HepG2 (cell line): ENCODE data around the gene PLEKHG5. TPM values are rescaled to one million over a fixed set of nuclear protein-coding genes. Genes with fewer than 3 reads are reported as not detected.

ENCODE experiments used
- ATAC-seq: fragments of 200-7000 bp; cut with Tn5 transposase; 3 replicates; pipeline ENCODE4 v1.9.1; 2020; ENCODE audit warnings: mild to moderate bottlenecking, moderate library complexity
- BruUV-seq: library from RNA; stranded (reverse); fragments of 400-500 nt; replicated peaks from 2 replicates; lab custom pipeline; 2021; lab: Mats Ljungman, UMichigan
- CTCF ChIA-PET: fragments of 300-600 bp; formaldehyde crosslinking; extraction: SDS; loops from one replicate; lab custom pipeline; 2021; ENCODE audit warnings: low total read pairs, inconsistent platforms, low intra/inter-chr PET ratio; lab: Yijun Ruan, JAX
- POLR2A ChIA-PET: fragments of 350-600 bp; sonication (Branson Sonifier 250); formaldehyde crosslinking; loops from one replicate; lab custom pipeline; 2020; ENCODE audit warnings: antibody characterized with exemption, inconsistent platforms; lab: Yijun Ruan, JAX
- DNase-seq: peaks from one replicate; pipeline ENCODE4 v3.0.0-alpha.2; 2015; ENCODE audit warnings: low spot score
- FAIRE-seq: peaks from 3 replicates; lab custom pipeline; 2011; peaks lifted over from hg19 to GRCh38; lab: Jason Lieb, UNC
- H2AFZ ChIP-seq: one replicate; pipeline ENCODE4 v1.6.1; 2011; ENCODE audit warnings: low read length, inconsistent platforms
- H3K27ac ChIP-seq: fragments of 300-600 bp; 3 replicates; pipeline ENCODE4 v1.8.0; 2011; ENCODE audit warnings: mixed run types, mild to moderate bottlenecking, mixed read lengths, low read length, inconsistent platforms; ENCODE audit not compliant: insufficient read depth; ENCODE audit errors: extremely low read length
- H3K27me3 ChIP-seq, 2 experiments: fragments of 200-600 bp in 1 of 2; 2 replicates in 1 of 2; 3 replicates in 1 of 2; pipeline versions ENCODE4 v1.6.0 to v1.8.0; 2011; ENCODE audit warnings: low read length in 2 of 2, mild to moderate bottlenecking in 2 of 2, moderate library complexity in 2 of 2, inconsistent platforms in 1 of 2; ENCODE audit not compliant: insufficient read depth in 2 of 2, control insufficient read depth in 1 of 2
- H3K36me3 ChIP-seq, 2 experiments: fragments of 200-600 bp in 1 of 2; replicated peaks in 1 of 2; 2 replicates in 1 of 2; 3 replicates in 1 of 2; pipeline versions ENCODE4 v1.5.1 to v1.8.0; 2011; ENCODE audit warnings: low read length in 2 of 2, inconsistent platforms in 1 of 2; ENCODE audit not compliant: insufficient read depth in 2 of 2, control insufficient read depth in 1 of 2
- H3K4me1 ChIP-seq: 2 replicates; pipeline ENCODE4 v1.5.1; 2012; ENCODE audit warnings: low read length, inconsistent platforms; ENCODE audit not compliant: insufficient read depth
- H3K4me2 ChIP-seq: 2 replicates; pipeline ENCODE4 v1.6.0; 2011; ENCODE audit warnings: low read depth, low read length, inconsistent platforms
- H3K4me3 ChIP-seq, 3 experiments: fragments of 200-600 bp in 1 of 3; sonication (generic), shearing (Covaris generic) in 1 of 3; replicated peaks in 1 of 3; 2 replicates each; pipeline ENCODE4 v1.5.1; 2011 to 2016; ENCODE audit warnings: low read length in 3 of 3, inconsistent platforms in 2 of 3, low read depth in 2 of 3, mild to moderate bottlenecking in 2 of 3, control low read depth in 1 of 3, mixed read lengths in 1 of 3; ENCODE audit not compliant: insufficient read depth in 1 of 3
- H3K79me2 ChIP-seq: one replicate; pipeline ENCODE4 v1.6.1; 2011; ENCODE audit warnings: low read length, inconsistent platforms; ENCODE audit not compliant: insufficient read depth
- H3K9ac ChIP-seq: 2 replicates; pipeline ENCODE4 v1.6.0; 2011; ENCODE audit warnings: mild to moderate bottlenecking, low read depth, low read length, inconsistent platforms; ENCODE audit not compliant: insufficient read depth
- H3K9me3 ChIP-seq: 2 replicates; pipeline ENCODE4 v1.5.1; 2012; ENCODE audit warnings: mild to moderate bottlenecking, low read length
- H4K20me1 ChIP-seq: 2 replicates; pipeline ENCODE4 v1.6.0; 2011; ENCODE audit warnings: inconsistent platforms, mild to moderate bottlenecking, low read length, moderate library complexity; ENCODE audit not compliant: insufficient read depth
- AFF4 ChIP-seq: sonication (generic); formaldehyde crosslinking; IDR thresholded peaks from 2 replicates; pipeline ENCODE4 v1.4.0; 2020; ENCODE audit warnings: missing genetic modification reagents
- ATRX ChIP-seq: sonication (generic); formaldehyde crosslinking; IDR thresholded peaks from 2 replicates; pipeline ENCODE4 v1.4.0; 2020; ENCODE audit warnings: missing genetic modification reagents, borderline replicate concordance
- EZH2 ChIP-seq: conservative IDR thresholded peaks from 2 replicates; pipeline ENCODE4 v1.6.1; 2012; ENCODE audit warnings: mild to moderate bottlenecking, low read depth, low read length, moderate library complexity
- HMG20A ChIP-seq: IDR thresholded peaks from 2 replicates; pipeline ENCODE4 v1.6.1; 2016; ENCODE audit warnings: borderline replicate concordance
- LCORL ChIP-seq, 2 experiments: fragments of 450-650 bp in 1 of 2; sonication (generic) in 1 of 2; formaldehyde crosslinking in 1 of 2; IDR thresholded peaks; 2 replicates each; pipeline versions ENCODE4 v1.5.0 to v1.6.1; 2017 to 2020; ENCODE audit warnings: antibody characterized with exemption in 1 of 2, missing genetic modification reagents in 1 of 2
- NFIC ChIP-seq: IDR thresholded peaks from 2 replicates; pipeline ENCODE4 v1.6.1; 2012; ENCODE audit warnings: mild to moderate bottlenecking, low read length, inconsistent platforms
- PAF1 ChIP-seq: IDR thresholded peaks from 2 replicates; pipeline ENCODE4 v1.6.1; 2016; ENCODE audit warnings: missing genetic modification reagents, missing compliant biosample characterization
- TCF12 ChIP-seq, 2 experiments: fragments of 450-650 bp in 1 of 2; sonication (generic) in 1 of 2; formaldehyde crosslinking in 1 of 2; IDR thresholded peaks; 2 replicates each; pipeline versions ENCODE4 v1.6.1 to v1.8.0; 2017 to 2022; ENCODE audit warnings: antibody characterized with exemption in 1 of 2, mild to moderate bottlenecking in 1 of 2, missing genetic modification reagents in 1 of 2, moderate library complexity in 1 of 2
- ZBTB46 ChIP-seq: sonication (generic); formaldehyde crosslinking; IDR thresholded peaks from 2 replicates; pipeline ENCODE4 v1.4.0; 2020; ENCODE audit warnings: mild to moderate bottlenecking, missing genetic modification reagents, borderline replicate concordance
- ZNF263 ChIP-seq: sonication (generic); formaldehyde crosslinking; IDR thresholded peaks from 2 replicates; pipeline ENCODE4 v1.4.0; 2020; ENCODE audit warnings: missing genetic modification reagents
- ZNF3 ChIP-seq: IDR thresholded peaks from 2 replicates; pipeline ENCODE4 v1.7.0; 2017; ENCODE audit warnings: inconsistent platforms
- ZNF350 ChIP-seq: sonication (generic); formaldehyde crosslinking; IDR thresholded peaks from 2 replicates; pipeline ENCODE4 v1.4.0; 2020; ENCODE audit warnings: mild to moderate bottlenecking, low read depth, missing genetic modification reagents, borderline replicate concordance
- ZNF687 ChIP-seq: sonication (generic); formaldehyde crosslinking; IDR thresholded peaks from 2 replicates; pipeline ENCODE4 v1.5.1; 2020; ENCODE audit warnings: mild to moderate bottlenecking, missing genetic modification reagents, moderate library complexity
- ZNF773 ChIP-seq: sonication (generic); formaldehyde crosslinking; IDR thresholded peaks from 2 replicates; pipeline ENCODE4 v1.4.0; 2020; ENCODE audit warnings: missing genetic modification reagents, borderline replicate concordance
- WGBS: methylation state at CpG from one replicate; pipeline ENCODE4 v1.1.6; 2017; ENCODE audit warnings: low lambda C conversion rate; 5-methylcytosine and 5-hydroxymethylcytosine counted together
- in situ Hi-C: cut with HindIII; loops from 2 replicates; pipeline ENCODE4 v1.10.0; 2017; ENCODE audit warnings: low pct_unique_long_range_greater_than_20kb; ENCODE audit not compliant: extremely low pct_ligation_motif_present
- intact Hi-C: fragments of 100-400 bp; cut with micrococcal nuclease; formaldehyde crosslinking; loops from one replicate; pipeline ENCODE4 v1.10.0; 2022; ENCODE audit not compliant: unreplicated experiment
- polyA plus RNA-seq, 8 experiments: library from polyadenylated mRNA; depleted of rRNA in 3 of 8; stranded (reverse) in 7 of 8; unstranded in 1 of 8; fragments of >200 nt; fragmentation: Illumina TruSeq in 4 of 8; extraction: Trizol in 4 of 8; gene quantifications; 2 replicates each; pipeline versions ENCODE4 v1.2.1 to v1.2.3, GENCODE V29; 2011 to 2016; ENCODE audit warnings: low read depth in 4 of 8, missing spikeins in 1 of 8, mixed read lengths in 1 of 8; ENCODE audit not compliant: insufficient read depth in 1 of 8
- total RNA-seq, 5 experiments: library from RNA; depleted of rRNA; stranded (reverse); fragments of >200 nt; fragmentation: Illumina TruSeq; extraction: Trizol; gene quantifications; 2 replicates each; pipeline ENCODE4 v1.2.3, GENCODE V29; 2016; ENCODE audit warnings: low read depth in 1 of 5

Gene PLEKHG5
- total and polyA plus RNA-seq, 2 of the 13 experiments (the other 11 are each of a cell fraction or from before 2014, with no cell fraction given) = 1.9 to 3.5 TPM

- BruUV-seq = no TSS peak
- Histone ChIP-seq H3K36me3 (no peaks in the 10 kb centered on the region), H3K27ac (no peak within 1 kb of the TSS), H3K27me3 (peaks cover 26 to 91% of the 10 kb centered on the region in 2 experiments), H4K20me1 (no peaks in the 10 kb centered on the region), H3K4me1 (peaks cover 34% of the 10 kb centered on the region), H3K9ac (no peak within 1 kb of the TSS), H2AFZ (no peak within 1 kb of the TSS), H3K4me2 (peak within 1 kb of the TSS; percentile 62), H3K79me2 (no peaks in the 10 kb centered on the region), H3K9me3 (no peaks in the 10 kb centered on the region), H3K4me3 (peak within 1 kb of the TSS in 2 of 3 experiments; percentile 36 to 60; a peak in 3 of 6 replicates)
- WGBS = 6% methylated on average over 9 of the region's 62 CpGs
- DNase-seq = no peak
- in situ Hi-C loops = loop anchor here (10.0 kb wide), 1 partner anchor 175 kb away; the partner anchor contains the start of gene HES3
- no peak for FAIRE-seq
- intact Hi-C loops = no loop called here
- POLR2A ChIA-PET = no interaction called here
- no peak for ATAC-seq
- CTCF ChIA-PET = no interaction called here
- TF ChIP-seq ZNF3 = no peak
- TF ChIP-seq ATRX (CRISPR knock-in tag) = no peak
- TF ChIP-seq ZNF773 (CRISPR knock-in tag) = no peak
- no peak for TF ChIP-seq LCORL (IDR thresholded peaks at IDR 0.05)
- TF ChIP-seq LCORL (CRISPR knock-in tag; IDR thresholded peaks at IDR 0.05) = no peak
- TF ChIP-seq ZBTB46 (CRISPR knock-in tag) = no peak
- TF ChIP-seq AFF4 (CRISPR knock-in tag) = no peak
- no peak for TF ChIP-seq PAF1 (CRISPR knock-in tag)
- TF ChIP-seq HMG20A (CRISPR knock-in tag) = no peak
- TF ChIP-seq ZNF350 (CRISPR knock-in tag) = no peak
- no peak for TF ChIP-seq TCF12 (IDR thresholded peaks at IDR 0.05)
- TF ChIP-seq TCF12 (CRISPR knock-in tag; IDR thresholded peaks at IDR 0.05) = no peak
- no peak for TF ChIP-seq NFIC
- TF ChIP-seq ZNF263 (CRISPR knock-in tag) = no peak
- TF ChIP-seq ZNF687 (CRISPR knock-in tag) = peak; percentile 32; the same call in 1 of the 2 replicates
- peak; percentile 66; the same call in 1 of the 2 replicates for TF ChIP-seq EZH2
Observed at GRCh38 chr1:6419804-6420453, 71.5 kb downstream of the PLEKHG5 start, which contains the start of gene HES2. Gene HES2 (minus strand): TSS chr1:6419919. CDS start chr1:6419820, 99 bp downstream.
